ENCODE data around the gene IRX5.
A peak's percentile ranks its signal among the peaks of the same experiment; 100 is the strongest.

The IRX5 gene

GRCh38 chr16:54938212-54939028 is 7.8 kb downstream of the IRX5 start:
- no peak for TF ChIP-seq Cebpa-rat (IDR thresholded peaks at IDR 0.05)
- Histone ChIP-seq H3K4me2 (peak overlapping the region; percentile 54 to 91 (median 81); a peak in 19 of 22 replicates), H3K4me3 (peak overlapping the region in 4 of 10 experiments; percentile 20 to 56 (median 46); a peak in 7 of 20 replicates), H3K9ac (no peak overlapping the region), H3K27ac (no peak overlapping the region), H3K9me3 (replicated peaks in 1 of 11) (no peaks in the 10 kb centered on the region), H3K36me3 (no peaks in the 10 kb centered on the region), H3K4me1 (peaks cover 22 to 41% (median 32%) of the 10 kb centered on the region in 10 experiments), H4K20me1 (peaks cover 6 to 71% (median 68%) of the 10 kb centered on the region in 11 experiments; a peak in 20 of 22 replicates), H3K27me3 (peaks cover 88 to 100% (median 98%) of the 10 kb centered on the region in 11 experiments)

- Histone ChIP-seq H3K27ac (no peak overlapping the region), H3K9ac (no peak overlapping the region), H3K36me3 (no peaks in the 10 kb centered on the region), H3K4me3 (peak overlapping the region in 3 of 10 experiments; percentile 45 to 56 (median 47); a peak in 6 of 20 replicates), H4K20me1 (peaks cover 6 to 66% (median 62%) of the 10 kb centered on the region in 11 experiments; a peak in 20 of 22 replicates), H3K4me1 (peaks cover 21 to 39% (median 30%) of the 10 kb centered on the region in 10 experiments), H3K9me3 (replicated peaks in 1 of 11) (no peaks in the 10 kb centered on the region), H3K27me3 (peaks cover 83 to 96% (median 93%) of the 10 kb centered on the region in 11 experiments), H3K4me2 (peak overlapping the region; percentile 1 to 91 (median 77); a peak in 14 of 22 replicates)
- no peak for TF ChIP-seq Cebpa-rat (IDR thresholded peaks at IDR 0.05)
These were observed 8.3 kb downstream of the IRX5 start for GRCh38 chr16:54939029-54939346.

GRCh38 chr16:54939510-54940278 is 9.0 kb downstream of the IRX5 start:
- TF ChIP-seq Cebpa-rat (IDR thresholded peaks at IDR 0.05) = no peak
- H3K4me3 ChIP-seq = no peak overlapping the region
- no peaks in the 10 kb centered on the region for H3K9me3 ChIP-seq (replicated peaks in 1 of 11)
- no peak overlapping the region for H3K4me2 ChIP-seq
- peaks cover 21 to 36% (median 30%) of the 10 kb centered on the region in 10 experiments for H3K4me1 ChIP-seq
- no peaks in the 10 kb centered on the region for H3K36me3 ChIP-seq
- H3K27me3 ChIP-seq = peaks cover 76 to 91% (median 86%) of the 10 kb centered on the region in 11 experiments
- H3K9ac ChIP-seq = no peak overlapping the region
- H3K27ac ChIP-seq = no peak overlapping the region
- peaks cover 6 to 61% (median 56%) of the 10 kb centered on the region in 11 experiments; a peak in 20 of 22 replicates for H4K20me1 ChIP-seq

GRCh38 chr16:54940279-54940604 is 9.6 kb downstream of the IRX5 start:
- H3K27ac ChIP-seq = no peak overlapping the region
- no peaks in the 10 kb centered on the region for H3K9me3 ChIP-seq (replicated peaks in 1 of 11)
- H3K36me3 ChIP-seq = no peaks in the 10 kb centered on the region
- H3K9ac ChIP-seq = no peak overlapping the region
- peaks cover 2 to 56% (median 50%) of the 10 kb centered on the region in 11 experiments; a peak in 20 of 22 replicates for H4K20me1 ChIP-seq
- peaks cover 21 to 32% (median 30%) of the 10 kb centered on the region in 10 experiments for H3K4me1 ChIP-seq
- peaks cover 70 to 85% (median 81%) of the 10 kb centered on the region in 11 experiments for H3K27me3 ChIP-seq
- H3K4me2 ChIP-seq = no peak overlapping the region
- no peak overlapping the region for H3K4me3 ChIP-seq
- no peak for TF ChIP-seq Cebpa-rat (IDR thresholded peaks at IDR 0.05)

- Histone ChIP-seq H3K27me3 (peaks cover 48 to 63% (median 59%) of the 10 kb centered on the region in 11 experiments), H3K4me1 (peaks cover 7 to 17% (median 16%) of the 10 kb centered on the region in 10 experiments), H4K20me1 (peaks cover 0 to 34% (median 28%) of the 10 kb centered on the region in 11 experiments; a peak in 20 of 22 replicates), H3K9ac (no peak overlapping the region), H3K36me3 (no peaks in the 10 kb centered on the region), H3K27ac (no peak overlapping the region), H3K4me3 (no peak overlapping the region), H3K4me2 (no peak overlapping the region), H3K9me3 (replicated peaks in 1 of 11) (no peaks in the 10 kb centered on the region)
- no peak for TF ChIP-seq Cebpa-rat (IDR thresholded peaks at IDR 0.05)
These were observed 11.8 kb downstream of the IRX5 start for GRCh38 chr16:54942353-54942943.

GRCh38 chr16:54944002-54944401 is 13.3 kb downstream of the IRX5 start:
- H4K20me1 ChIP-seq = peaks cover 0 to 18% (median 13%) of the 10 kb centered on the region in 11 experiments; a peak in 18 of 22 replicates
- peaks cover 0 to 2% (median under 1%) of the 10 kb centered on the region in 10 experiments; a peak in 4 of 20 replicates for H3K4me1 ChIP-seq
- no peak for TF ChIP-seq Cebpa-rat (IDR thresholded peaks at IDR 0.05)
- H3K4me2 ChIP-seq = no peak overlapping the region
- no peak overlapping the region for H3K9ac ChIP-seq
- no peaks in the 10 kb centered on the region for H3K9me3 ChIP-seq (replicated peaks in 1 of 11)
- no peak overlapping the region for H3K4me3 ChIP-seq
- no peaks in the 10 kb centered on the region for H3K36me3 ChIP-seq
- no peak overlapping the region for H3K27ac ChIP-seq
- H3K27me3 ChIP-seq = peaks cover 32 to 48% (median 43%) of the 10 kb centered on the region in 11 experiments

- H3K4me3 ChIP-seq = no peak overlapping the region
- no peak for TF ChIP-seq Cebpa-rat (IDR thresholded peaks at IDR 0.05)
- H3K4me1 ChIP-seq = no peaks in the 10 kb centered on the region
- no peak overlapping the region for H3K9ac ChIP-seq
- H3K4me2 ChIP-seq = no peak overlapping the region
- no peak overlapping the region for H3K27ac ChIP-seq
- no peaks in the 10 kb centered on the region for H3K9me3 ChIP-seq (replicated peaks in 1 of 11)
- H3K36me3 ChIP-seq = no peaks in the 10 kb centered on the region
- H4K20me1 ChIP-seq = peaks cover 0 to 7% (median 2%) of the 10 kb centered on the region in 11 experiments; a peak in 11 of 22 replicates
- H3K27me3 ChIP-seq = peaks cover 22 to 37% (median 33%) of the 10 kb centered on the region in 11 experiments
These were observed 14.4 kb downstream of the IRX5 start for GRCh38 chr16:54945063-54945462.

- Histone ChIP-seq H3K4me1 (no peaks in the 10 kb centered on the region), H3K27me3 (peaks cover 8 to 19% (median 14%) of the 10 kb centered on the region in 11 experiments; a peak in 20 of 22 replicates), H3K4me2 (no peak overlapping the region)
These were observed 16.2 kb downstream of the IRX5 start for GRCh38 chr16:54946909-54947308.

GRCh38 chr16:54947616-54948015 is 17.0 kb downstream of the IRX5 start:
- Histone ChIP-seq H3K9ac (no peak overlapping the region), H4K20me1 (no peaks in the 10 kb centered on the region), H3K4me1 (no peaks in the 10 kb centered on the region), H3K9me3 (replicated peaks in 1 of 11) (no peaks in the 10 kb centered on the region; a peak in 1 of 22 replicates), H3K36me3 (no peaks in the 10 kb centered on the region), H3K4me2 (no peak overlapping the region), H3K4me3 (no peak overlapping the region), H3K27ac (no peak overlapping the region), H3K27me3 (peaks cover 4 to 12% (median 8%) of the 10 kb centered on the region in 11 experiments; a peak in 13 of 22 replicates)
- TF ChIP-seq Cebpa-rat (IDR thresholded peaks at IDR 0.05) = no peak

More at GRCh38 chr16:54946909-54947308, 16.2 kb downstream of the IRX5 start:
- H3K9ac ChIP-seq = no peak overlapping the region
- H3K27ac ChIP-seq = no peak overlapping the region
- no peaks in the 10 kb centered on the region for H3K9me3 ChIP-seq (replicated peaks in 1 of 11)
- H4K20me1 ChIP-seq = no peaks in the 10 kb centered on the region
- no peaks in the 10 kb centered on the region for H3K36me3 ChIP-seq
- H3K4me3 ChIP-seq = no peak overlapping the region
- TF ChIP-seq Cebpa-rat (IDR thresholded peaks at IDR 0.05) = no peak
